ENCODE results near the gene LLPH.
"Not testable (repeated sequence)": the region's sequence is repeated elsewhere in the genome, so short reads cannot be mapped to it uniquely, and the experiment has no call there.

Gene LLPH

DNA sequence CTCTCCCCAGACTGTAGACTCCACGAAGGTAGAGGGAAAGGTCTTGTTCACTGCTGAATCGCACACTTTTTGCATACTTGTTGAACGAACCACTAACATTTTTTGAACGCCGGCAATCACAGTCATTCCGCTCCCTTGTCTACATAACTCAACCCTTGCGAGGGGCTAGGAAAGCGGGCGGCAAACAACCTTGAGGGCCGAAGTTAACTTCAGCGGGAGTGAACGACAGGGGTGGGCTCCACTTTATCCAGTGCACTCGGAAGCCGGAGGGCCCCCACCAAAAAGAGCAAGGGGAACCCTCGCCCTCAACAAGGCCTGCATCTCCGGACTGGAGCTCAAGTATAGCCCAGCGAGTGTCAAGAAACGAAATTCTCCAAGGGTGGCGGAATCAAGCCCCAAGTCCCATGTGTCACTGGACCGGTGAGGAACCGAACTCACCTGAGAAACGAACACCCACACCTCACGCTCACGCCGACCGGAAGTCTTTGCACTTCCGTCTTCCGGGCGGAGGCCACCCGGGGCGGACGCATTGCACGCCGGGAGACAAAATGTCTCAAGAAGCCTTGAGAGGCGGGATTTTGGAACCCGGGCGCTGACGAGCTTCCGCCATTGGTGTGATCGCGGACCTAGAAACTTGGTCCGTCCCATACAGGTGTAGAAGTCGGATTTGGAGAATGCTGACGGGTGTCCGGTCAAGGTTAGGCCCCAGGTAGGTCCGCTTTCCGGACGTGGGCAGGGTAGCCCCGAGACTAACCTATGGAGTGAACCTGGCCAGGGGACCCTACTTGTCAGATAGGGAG is at the start of gene LLPH:
Gene LLPH (minus strand): TSS at position 484 of the 800 bp plus-strand sequence. CDS start 1,644 bp downstream, outside the sequence.
- DNase-seq (ENCODE audit: low read depth): peak; percentile 85

- no peak for DNase-seq (ENCODE audit: low read depth)
These were observed 45.8 kb upstream of the LLPH start for GRCh38 chr12:66176105-66176900.

DNA sequence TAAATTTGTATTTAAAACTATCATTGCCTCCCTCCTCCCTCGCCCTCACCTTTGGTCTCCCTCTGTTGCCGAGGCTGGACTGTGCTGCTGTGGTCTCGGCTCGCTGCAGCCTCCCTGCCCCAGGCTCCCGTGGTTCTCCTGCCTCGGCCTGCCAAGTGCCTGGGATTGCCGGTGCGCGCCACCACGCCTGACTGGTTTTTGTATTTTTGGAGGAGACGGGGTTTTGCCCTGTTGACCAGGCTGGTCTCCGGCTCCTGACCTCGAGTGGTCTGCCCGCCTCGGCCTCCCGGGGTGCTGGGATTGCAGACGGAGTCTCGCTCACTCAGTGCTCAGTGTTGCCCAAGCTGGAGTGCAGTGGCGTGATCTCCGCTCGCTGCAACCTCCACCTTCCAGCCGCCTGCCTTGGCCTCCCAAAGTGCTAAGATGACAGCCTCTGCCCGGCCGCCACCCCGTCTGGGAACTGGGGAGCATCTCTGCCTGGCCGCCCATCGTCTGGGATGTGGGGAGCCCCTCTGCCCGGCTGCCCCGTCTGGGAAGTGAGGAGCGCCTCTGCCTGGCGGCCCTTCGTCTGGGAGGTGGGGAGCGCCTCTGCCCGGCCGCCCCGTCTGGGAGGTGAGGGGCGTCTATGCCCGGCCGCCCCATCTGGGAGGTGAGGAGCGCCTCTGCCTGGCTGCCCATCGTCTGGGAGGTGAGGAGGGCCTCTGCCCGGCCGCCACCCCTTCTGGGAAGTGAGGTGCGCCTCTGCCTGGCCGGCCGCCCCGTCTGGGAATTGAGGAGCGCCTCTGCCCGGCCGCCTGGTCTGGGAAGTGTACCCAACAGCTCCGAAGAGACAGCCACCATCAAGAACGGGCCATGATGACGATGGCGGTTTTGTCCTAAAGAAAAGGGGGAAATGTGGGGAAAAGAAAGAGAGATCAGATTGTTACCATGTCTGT is 44.1 kb upstream of the LLPH start:
- not testable (repeated sequence) for DNase-seq (ENCODE audit: low read depth)

GRCh38 chr12:66170606-66171005 is 40.1 kb upstream of the LLPH start:
- no peak for DNase-seq (ENCODE audit: low read depth)

GRCh38 chr12:66169221-66170170 is 38.9 kb upstream of the LLPH start, which contains the start of gene TMBIM4:
TSS of gene TMBIM4 (minus strand) at chr12:66169996. CDS start at chr12:66169951, 45 bp downstream.
- DNase-seq (ENCODE audit: low read depth): peak; percentile 81

DNA sequence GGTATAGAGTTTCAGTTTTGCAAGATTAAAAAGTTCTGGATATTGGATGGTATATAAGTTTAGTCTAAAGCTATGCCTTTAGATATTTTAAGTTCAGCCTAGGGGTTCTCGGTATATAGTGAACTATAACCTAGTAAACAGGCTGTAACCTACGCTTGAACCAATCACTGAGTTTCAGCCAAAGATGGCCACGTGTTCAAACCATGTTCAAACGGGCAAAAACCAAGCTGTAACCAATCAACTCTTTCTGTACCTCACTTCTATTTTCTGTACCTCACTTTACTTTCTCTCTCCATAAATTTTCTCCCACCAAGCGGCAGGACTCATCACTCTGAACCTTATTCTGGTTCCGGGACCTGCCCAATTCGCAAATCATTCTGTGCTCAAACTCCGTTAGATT is 37.9 kb upstream of the LLPH start:
- DNase-seq (ENCODE audit: low read depth): no peak

DNA sequence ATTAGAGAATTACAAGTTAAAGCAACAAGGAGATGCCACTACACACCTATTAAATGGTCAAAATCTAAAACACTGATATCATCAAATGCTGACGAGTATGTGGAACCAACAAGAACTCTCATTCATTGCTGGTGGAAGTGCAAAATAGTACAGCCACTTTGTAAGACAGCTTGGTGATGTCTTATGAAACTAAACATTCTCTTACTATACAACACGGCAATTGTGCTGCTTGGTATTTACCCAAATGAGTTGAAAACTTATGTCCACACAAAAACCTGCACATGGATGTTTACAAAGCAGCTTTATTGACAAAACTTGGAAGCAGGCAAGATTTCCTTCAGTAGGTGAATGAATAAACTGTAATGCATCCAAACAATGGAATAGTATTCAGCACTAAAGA is 36.0 kb upstream of the LLPH start:
- DNase-seq (ENCODE audit: low read depth): no peak

DNA sequence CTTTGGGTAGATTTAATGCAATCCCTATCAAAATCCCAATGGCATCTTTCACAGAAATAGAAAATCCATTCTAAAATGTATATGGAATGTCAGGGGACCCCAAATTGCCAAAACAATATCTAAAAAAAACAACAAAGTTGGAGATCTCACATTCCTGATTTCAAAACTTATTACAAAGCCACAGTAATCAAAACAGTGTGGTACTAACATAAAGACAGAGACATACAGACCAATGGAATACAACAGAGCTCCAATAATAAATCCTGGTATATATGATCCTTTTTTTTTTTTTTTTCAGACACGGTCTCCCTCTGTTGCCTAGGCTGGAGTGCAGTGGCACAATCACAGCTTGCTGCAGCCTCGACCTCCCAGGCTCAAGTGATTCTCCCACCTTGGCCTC is 34.6 kb upstream of the LLPH start:
- DNase-seq (ENCODE audit: low read depth): no peak

GRCh38 chr12:66164349-66164821 is 33.8 kb upstream of the LLPH start:
- no peak for DNase-seq (ENCODE audit: low read depth)

DNA sequence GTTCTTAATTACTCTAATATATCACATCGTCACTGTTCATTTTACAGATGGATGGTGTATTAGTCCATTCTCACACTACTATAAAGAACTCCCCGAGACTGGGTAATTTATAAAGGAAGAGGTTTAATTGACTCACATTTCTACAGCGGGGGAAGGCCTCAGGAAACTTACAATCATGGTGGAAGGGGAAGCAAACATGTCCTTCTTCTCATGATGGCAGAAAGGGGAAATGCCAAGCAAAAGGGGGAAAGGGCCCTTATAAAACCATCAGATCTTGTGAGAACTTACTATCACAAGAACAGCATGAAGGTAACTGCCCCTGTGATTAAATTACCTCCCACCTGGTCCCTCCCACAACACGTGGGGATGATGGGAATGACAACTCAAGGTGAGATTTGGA is 32.7 kb upstream of the LLPH start:
- DNase-seq (ENCODE audit: low read depth): no peak

- no peak for DNase-seq (ENCODE audit: low read depth)
These were observed 32.2 kb upstream of the LLPH start for GRCh38 chr12:66162701-66163100.

DNA sequence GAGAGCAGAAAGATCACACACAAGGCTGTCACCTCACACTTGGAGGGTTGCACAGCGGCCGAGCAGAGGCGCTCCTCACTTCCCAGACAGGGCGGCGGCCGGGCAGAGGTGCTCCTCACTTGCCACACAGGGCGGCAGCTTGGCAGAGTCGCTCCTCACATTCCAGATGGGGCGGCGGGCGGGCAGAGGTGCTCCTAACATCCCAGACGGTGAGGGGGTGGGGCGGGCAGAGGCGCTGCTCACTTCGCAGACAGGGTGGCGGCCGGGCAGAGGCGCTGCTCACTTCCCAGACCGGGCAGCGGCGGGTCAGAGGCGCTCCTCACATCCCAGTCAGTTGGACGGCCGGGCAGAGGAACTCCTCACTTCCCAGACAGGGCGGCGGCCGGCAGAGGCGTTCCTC is 30.2 kb upstream of the LLPH start:
- DNase-seq (ENCODE audit: low read depth): no peak

DNA sequence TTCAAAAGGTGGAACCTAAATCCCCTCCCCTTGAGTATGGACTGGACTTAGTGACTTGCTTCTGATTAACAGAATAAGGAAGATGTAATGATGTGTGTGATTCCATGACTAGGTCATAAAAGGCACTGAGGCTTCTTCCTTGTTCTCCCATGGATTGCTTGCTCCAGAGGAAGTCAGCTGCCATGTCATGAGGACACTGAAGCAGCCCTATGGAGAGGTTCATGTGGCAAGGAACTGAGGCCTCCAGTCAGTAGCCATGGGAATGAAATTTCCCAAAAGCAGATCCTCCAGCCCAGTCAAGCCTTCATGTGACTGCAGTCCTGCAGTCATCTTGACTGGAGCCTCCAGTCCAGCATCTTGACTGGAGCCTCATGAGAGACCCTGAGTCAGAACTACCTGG is 28.6 kb upstream of the LLPH start:
- no peak for DNase-seq (ENCODE audit: low read depth)

DNA sequence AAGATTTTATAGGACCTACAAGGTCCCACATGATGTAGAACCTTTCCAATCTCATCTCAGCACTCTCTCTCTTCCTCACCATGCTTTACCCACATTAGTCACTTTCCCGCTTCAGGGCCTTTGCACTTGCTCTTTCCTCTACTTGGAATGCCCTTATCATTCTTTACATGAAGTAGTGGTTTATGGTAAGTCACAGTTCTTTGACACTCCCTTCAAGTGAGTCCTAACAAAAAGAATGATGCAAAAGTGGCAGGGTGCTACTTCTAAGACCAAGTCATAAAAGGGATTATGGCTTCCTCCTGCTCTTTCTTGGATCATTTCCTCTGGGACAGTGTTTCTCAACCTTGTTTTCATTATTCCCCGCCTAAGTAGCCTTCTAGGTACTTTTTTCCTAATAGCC is 26.1 kb upstream of the LLPH start:
- no peak for DNase-seq (ENCODE audit: low read depth)

GRCh38 chr12:66154776-66155175 is 24.2 kb upstream of the LLPH start:
- DNase-seq (ENCODE audit: low read depth): no peak

DNA sequence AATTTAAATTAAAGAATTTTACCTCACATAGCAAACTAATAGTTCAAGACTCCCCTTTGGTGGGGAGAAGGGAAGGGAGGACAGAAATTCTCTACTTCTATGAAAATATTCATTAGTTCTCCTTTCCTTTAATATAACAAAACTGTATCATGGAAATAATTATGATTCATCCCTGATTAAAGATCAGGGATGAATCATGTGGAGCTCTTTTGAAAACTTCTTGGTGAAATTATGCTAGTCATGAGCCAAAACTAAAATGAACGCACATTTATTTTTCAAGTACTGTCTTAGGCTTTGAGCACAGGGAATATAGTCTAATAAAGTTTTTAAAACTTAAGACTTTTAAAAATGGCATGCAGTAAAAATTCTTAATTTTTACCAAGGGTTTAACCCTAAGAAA is 22.2 kb upstream of the LLPH start:
- no peak for DNase-seq (ENCODE audit: low read depth)

DNA sequence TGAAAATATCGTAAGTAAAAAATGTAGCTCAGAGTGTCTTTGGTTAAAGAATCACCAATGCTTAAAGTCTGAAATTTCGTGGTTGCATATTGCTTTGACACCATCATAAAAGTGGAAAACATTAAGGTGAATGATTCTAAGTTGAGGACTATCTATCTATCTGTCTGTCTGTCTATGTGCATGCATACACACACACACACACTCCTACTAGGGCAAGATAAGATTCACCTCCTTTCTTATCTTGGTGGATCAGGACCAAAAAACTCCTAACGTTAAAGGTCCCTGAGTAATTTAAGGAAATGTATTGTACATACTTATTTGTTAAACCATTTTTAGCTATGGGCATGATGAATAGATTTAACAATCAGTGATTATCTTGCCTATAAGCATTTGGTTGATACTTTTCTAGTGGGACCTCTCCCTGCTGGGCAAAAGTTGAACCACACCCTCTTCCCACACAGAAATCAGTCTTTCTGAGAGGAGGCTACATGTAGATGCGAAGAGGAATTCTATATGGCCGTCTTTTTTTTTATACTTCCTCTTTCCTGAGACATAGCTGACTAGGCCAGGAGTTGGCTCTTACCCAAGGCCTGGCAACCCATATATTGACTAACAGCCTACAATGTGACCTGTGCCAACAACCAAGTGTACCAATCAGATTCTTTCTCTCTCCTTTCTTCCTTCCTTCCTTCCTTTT is 19.3 kb upstream of the LLPH start:
- no peak for DNase-seq (ENCODE audit: low read depth)

DNA sequence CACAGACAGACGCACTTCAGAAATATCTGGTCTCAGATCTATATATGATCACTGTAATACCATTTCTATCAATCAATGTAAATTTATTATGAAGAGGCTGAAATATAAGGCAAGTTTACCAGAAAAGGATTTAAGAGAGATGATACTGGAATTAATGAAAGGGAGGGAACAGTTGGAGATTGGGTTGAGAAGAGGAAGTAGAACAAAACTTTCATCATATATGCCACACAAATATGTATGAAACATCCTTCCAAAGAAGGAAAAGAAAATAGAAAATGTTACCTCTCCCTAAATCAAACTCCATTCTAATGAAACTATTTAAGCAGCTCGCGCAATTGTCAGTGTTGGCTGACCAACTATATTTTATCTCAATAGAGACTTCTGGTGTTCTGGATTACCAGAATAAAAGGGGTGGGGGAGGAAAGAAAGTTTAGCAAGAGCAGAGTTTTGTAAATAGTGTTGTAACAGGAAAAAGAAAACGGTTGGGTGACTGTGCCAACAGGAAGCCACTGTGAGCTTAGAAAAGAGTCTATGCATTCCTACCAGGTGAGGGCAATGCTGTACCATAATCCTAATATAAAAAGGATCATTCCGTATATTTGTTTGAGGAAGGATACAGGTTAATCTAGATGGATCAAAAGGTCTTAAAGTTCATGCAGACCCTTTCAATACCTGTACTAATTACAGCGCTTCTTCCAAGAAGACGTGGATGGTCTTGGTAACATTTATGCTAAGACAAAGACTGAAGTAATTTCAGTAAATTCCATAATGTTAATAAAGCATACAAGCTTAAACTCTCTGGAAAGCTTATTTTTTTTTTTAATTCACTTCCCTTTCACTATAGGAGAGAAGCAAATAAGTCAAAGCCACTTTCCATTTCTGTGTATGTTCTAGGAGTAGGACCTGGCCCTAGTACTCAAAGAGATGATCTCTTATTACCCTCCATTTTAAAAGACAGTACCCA is 14.5 kb upstream of the LLPH start:
- no peak for DNase-seq (ENCODE audit: low read depth)

DNA sequence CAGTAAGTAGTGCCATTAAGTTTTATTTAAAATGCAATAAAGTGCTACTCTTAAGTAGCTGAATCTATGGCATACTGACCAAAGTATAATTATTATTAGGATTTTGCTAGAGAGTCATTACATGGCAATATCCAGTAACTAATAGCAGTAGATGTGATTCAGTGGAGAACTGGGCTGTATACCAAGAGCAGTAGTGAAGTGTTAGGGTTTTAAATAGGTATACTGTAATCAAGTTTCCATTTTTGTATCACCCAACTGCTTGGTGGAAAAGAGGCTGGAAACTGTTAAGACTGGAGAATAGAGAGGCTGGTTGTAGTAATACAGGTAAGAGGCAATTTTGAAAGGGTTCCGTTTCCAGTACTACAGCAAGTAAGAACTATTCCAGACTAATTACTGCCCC is 13.3 kb upstream of the LLPH start:
- DNase-seq (ENCODE audit: low read depth): no peak

Data from activated T-helper 9 cell treated with anti-CD3 and anti-CD28 coated beads, Interleukin-2, amount 50 U/mL, for 16 hours (primary cell).